OCI-LY7 (cell line): ENCODE data around the gene MTCH2. TPM values are rescaled to one million over a fixed set of nuclear protein-coding genes. Genes with fewer than 3 reads are reported as not detected.

Experiments
- BruUV-seq: library from RNA; stranded (reverse); fragments of 400-500 nt; replicated peaks from 2 replicates; lab custom pipeline; 2021; lab: Mats Ljungman, UMichigan
- CTCF ChIA-PET: fragments of 300-600 bp; sonication (Branson Sonifier 250); formaldehyde crosslinking; loops from one replicate; lab custom pipeline; 2022; ENCODE audit warnings: antibody characterized with exemption; ENCODE audit not compliant: unreplicated experiment; lab: Charles Lee
- POLR2A ChIA-PET: fragments of 300-600 bp; sonication (Branson Sonifier 250); formaldehyde crosslinking; loops from one replicate; lab custom pipeline; 2022; ENCODE audit warnings: antibody characterized with exemption; lab: Charles Lee
- DNase-seq: peaks from one replicate; pipeline ENCODE4 v3.0.0-alpha.2; 2015; ENCODE audit warnings: low spot score
- H2AFZ ChIP-seq: fragments of 200-600 bp; sonication (generic), shearing (Covaris generic); 2 replicates; pipeline ENCODE4 v1.6.1; 2014; ENCODE audit warnings: mild to moderate bottlenecking, antibody characterized with exemption, low read length, moderate library complexity
- H3K27ac ChIP-seq: fragments of 200-600 bp; sonication (generic); 2 replicates; pipeline ENCODE4 v1.5.1; 2014; ENCODE audit warnings: mixed run types, low read depth, mild to moderate bottlenecking, moderate library complexity, low read length, inconsistent platforms; ENCODE audit not compliant: poor library complexity, severe bottlenecking
- H3K36me3 ChIP-seq: fragments of 200-600 bp; sonication (generic); 2 replicates; pipeline ENCODE4 v1.6.1; 2014; ENCODE audit warnings: mild to moderate bottlenecking, antibody characterized with exemption, low read length, moderate library complexity, mixed read lengths; ENCODE audit not compliant: insufficient read depth
- H3K4me1 ChIP-seq: fragments of 200-600 bp; sonication (generic); 2 replicates; pipeline ENCODE4 v1.5.1; 2014; ENCODE audit warnings: mild to moderate bottlenecking, low read length; ENCODE audit not compliant: insufficient read depth, poor library complexity, severe bottlenecking
- H3K4me2 ChIP-seq: fragments of 200-600 bp; sonication (generic); 2 replicates; pipeline ENCODE4 v1.6.1; 2014; ENCODE audit warnings: mild to moderate bottlenecking, low read length
- H3K4me3 ChIP-seq: fragments of 200-600 bp; sonication (generic); 2 replicates; pipeline ENCODE4 v1.5.1; 2014; ENCODE audit warnings: mild to moderate bottlenecking, low read depth, low read length; ENCODE audit not compliant: poor library complexity, severe bottlenecking
- H3K79me2 ChIP-seq: fragments of 200-600 bp; sonication (generic); 2 replicates; pipeline ENCODE4 v1.6.1; 2016; ENCODE audit warnings: low read depth, mild to moderate bottlenecking, low read length, moderate library complexity, mixed read lengths; ENCODE audit not compliant: insufficient read depth
- H3K9me2 ChIP-seq: fragments of 200-600 bp; sonication (generic); 2 replicates; pipeline ENCODE4 v1.6.1; 2016; ENCODE audit warnings: mild to moderate bottlenecking, low read length, mixed read lengths; ENCODE audit not compliant: insufficient read depth
- H3K9me3 ChIP-seq: fragments of 200-600 bp; sonication (generic); 2 replicates; pipeline ENCODE4 v1.6.1; 2014; ENCODE audit warnings: mild to moderate bottlenecking, mixed run types, low read length, mixed read lengths
- H4K20me1 ChIP-seq: fragments of 200-600 bp; sonication (generic); 2 replicates; pipeline ENCODE4 v1.6.1; 2014; ENCODE audit warnings: mild to moderate bottlenecking, antibody characterized with exemption, low read length, moderate library complexity, mixed read lengths; ENCODE audit not compliant: insufficient read depth
- CTCF ChIP-seq: fragments of 200-600 bp; sonication (generic); conservative IDR thresholded peaks from 2 replicates; pipeline ENCODE4 v1.5.1; 2014; ENCODE audit warnings: mild to moderate bottlenecking, antibody characterized with exemption, low read length, moderate library complexity, mixed read lengths
- EZH2phosphoT487 ChIP-seq: fragments of 200-600 bp; sonication (generic); IDR thresholded peaks from 2 replicates; pipeline ENCODE4 v1.6.1; 2018; ENCODE audit warnings: low read depth, borderline replicate concordance, mild to moderate bottlenecking, mixed run types, antibody characterized with exemption, low read length, moderate library complexity, mixed read lengths
- intact Hi-C: fragments of 100-400 bp; cut with micrococcal nuclease; formaldehyde crosslinking; loops from one replicate; pipeline ENCODE4 v1.10.0; 2022; ENCODE audit not compliant: unreplicated experiment
- total RNA-seq, 2 experiments: library from RNA; depleted of rRNA in 1 of 2; stranded (reverse); fragments of >200 nt in 1 of 2; shearing (Covaris generic) in 1 of 2; gene quantifications; 2 replicates each; pipeline ENCODE4 v1.2.3, GENCODE V29; 2014 to 2022

Gene MTCH2
- total RNA-seq, 2 experiments from 2014 or later = 64.8 to 119 TPM

GRCh38 chr11:47599902-47600301 is 42.5 kb downstream of the MTCH2 start:
- H3K4me1 ChIP-seq = no peaks in the 10 kb centered on the region
- no peak overlapping the region for H3K27ac ChIP-seq
- no peaks in the 10 kb centered on the region for H3K9me3 ChIP-seq
- H3K36me3 ChIP-seq = no peaks in the 10 kb centered on the region
- ChIA-PET CTCF (no interaction called here), POLR2A (interaction anchor here (0.7 kb wide), 2 partner anchors 108 to 221 kb away, joined by 3 to 4 read pairs; no protein-coding TSS in a partner anchor)
- H2AFZ ChIP-seq = no peak overlapping the region
- no peak overlapping the region for H3K4me2 ChIP-seq
- H3K4me3 ChIP-seq = no peak overlapping the region
- no peaks in the 10 kb centered on the region for H4K20me1 ChIP-seq
- no peaks in the 10 kb centered on the region for H3K9me2 ChIP-seq
- no TSS peak for BruUV-seq
- no peak for TF ChIP-seq EZH2phosphoT487
- no peak for TF ChIP-seq CTCF
- intact Hi-C loops = no loop called here
- DNase-seq = no peak
- no peaks in the 10 kb centered on the region for H3K79me2 ChIP-seq

GRCh38 chr11:47595967-47596366 is 46.4 kb downstream of the MTCH2 start:
- CTCF ChIA-PET = no interaction called here
- DNase-seq = no peak
- Histone ChIP-seq H3K36me3 (no peaks in the 10 kb centered on the region), H2AFZ (no peak overlapping the region), H3K9me2 (no peaks in the 10 kb centered on the region), H3K27ac (no peak overlapping the region), H3K4me3 (no peak overlapping the region), H3K4me2 (no peak overlapping the region), H4K20me1 (no peaks in the 10 kb centered on the region), H3K4me1 (peaks cover 6% of the 10 kb centered on the region), H3K79me2 (no peaks in the 10 kb centered on the region), H3K9me3 (no peaks in the 10 kb centered on the region)
- intact Hi-C loops = no loop called here
- no TSS peak for BruUV-seq
- TF ChIP-seq CTCF = no peak
- TF ChIP-seq EZH2phosphoT487 = no peak
- POLR2A ChIA-PET = interaction anchor here (0.6 kb wide), 1 partner anchor 124 kb away, joined by 6 read pairs; no protein-coding TSS in a partner anchor

GRCh38 chr11:47595029-47595428 is 47.3 kb downstream of the MTCH2 start:
- no peaks in the 10 kb centered on the region for H3K9me2 ChIP-seq
- H3K4me2 ChIP-seq = no peak overlapping the region
- no peaks in the 10 kb centered on the region for H3K36me3 ChIP-seq
- DNase-seq = no peak
- no peaks in the 10 kb centered on the region for H4K20me1 ChIP-seq
- peaks cover 6% of the 10 kb centered on the region for H3K4me1 ChIP-seq
- H3K79me2 ChIP-seq = no peaks in the 10 kb centered on the region
- ChIA-PET CTCF (no interaction called here), POLR2A (no interaction called here)
- no peak overlapping the region for H2AFZ ChIP-seq
- BruUV-seq = no TSS peak
- H3K9me3 ChIP-seq = no peaks in the 10 kb centered on the region
- no peak for TF ChIP-seq CTCF
- no peak for TF ChIP-seq EZH2phosphoT487
- intact Hi-C loops = no loop called here
- H3K27ac ChIP-seq = no peak overlapping the region
- no peak overlapping the region for H3K4me3 ChIP-seq
